TTC549 (cell line): ENCODE results near the gene KPNB1.
A peak's percentile ranks its signal among the peaks of the same experiment; 100 is the strongest.

Source experiments
- FAIRE-seq: peaks from 2 replicates; lab custom pipeline; 2012; peaks lifted over from hg19 to GRCh38; lab: Jason Lieb, UNC

Gene KPNB1

GRCh38 chr17:47649153-47649971, at the start of gene KPNB1:
Gene KPNB1 (plus strand): TSS chr17:47649919. CDS start chr17:47650245, 326 bp downstream.
- FAIRE-seq: peak; percentile 94

- FAIRE-seq: no peak
Observed at GRCh38 chr17:47603830-47604597, 45.7 kb upstream of the KPNB1 start.

- FAIRE-seq: no peak
Observed at GRCh38 chr17:47604598-47604927, 45.2 kb upstream of the KPNB1 start.

GRCh38 chr17:47605011-47605410, 44.7 kb upstream of the KPNB1 start:
- FAIRE-seq: no peak

- FAIRE-seq: no peak
Observed at GRCh38 chr17:47607481-47607880, 42.2 kb upstream of the KPNB1 start.

GRCh38 chr17:47611372-47612350, 38.1 kb upstream of the KPNB1 start:
- FAIRE-seq: no peak

GRCh38 chr17:47615766-47616424, 33.8 kb upstream of the KPNB1 start:
- peak; percentile 65 for FAIRE-seq

GRCh38 chr17:47618410-47618809, 31.3 kb upstream of the KPNB1 start:
- peak; percentile 56 for FAIRE-seq

- FAIRE-seq: no peak
Observed at GRCh38 chr17:47620503-47621245, 29.0 kb upstream of the KPNB1 start.

- no peak for FAIRE-seq
Observed at GRCh38 chr17:47621293-47622179, 28.2 kb upstream of the KPNB1 start.

- no peak for FAIRE-seq
Observed at GRCh38 chr17:47622180-47622549, 27.6 kb upstream of the KPNB1 start.

- FAIRE-seq: no peak
Observed at GRCh38 chr17:47624727-47625068, 25.0 kb upstream of the KPNB1 start.

GRCh38 chr17:47628014-47628566, 21.6 kb upstream of the KPNB1 start:
- no peak for FAIRE-seq

- no peak for FAIRE-seq
Observed at GRCh38 chr17:47629826-47630225, 19.9 kb upstream of the KPNB1 start.

GRCh38 chr17:47630614-47631013, 19.1 kb upstream of the KPNB1 start:
- FAIRE-seq: no peak

GRCh38 chr17:47632991-47633390, 16.7 kb upstream of the KPNB1 start:
- no peak for FAIRE-seq

GRCh38 chr17:47633996-47634395, 15.7 kb upstream of the KPNB1 start:
- no peak for FAIRE-seq

- FAIRE-seq: no peak
Observed at GRCh38 chr17:47634870-47635269, 14.8 kb upstream of the KPNB1 start.

- FAIRE-seq: no peak
Observed at GRCh38 chr17:47635734-47636133, 14.0 kb upstream of the KPNB1 start.
